AG04450 (cell line): ENCODE data around the gene ABCA2. TPM values are rescaled to one million over a fixed set of nuclear protein-coding genes. Genes with fewer than 3 reads are reported as not detected.

Experiments
- CTCF ChIA-PET: fragments of 300-600, 350-600 bp; formaldehyde crosslinking; extraction: SDS; loops from one replicate; lab custom pipeline; 2022; ENCODE audit warnings: antibody characterized with exemption, inconsistent platforms; lab: Charles Lee
- POLR2A ChIA-PET: fragments of 350-600 bp; formaldehyde crosslinking; extraction: SDS; loops from one replicate; lab custom pipeline; 2021; ENCODE audit warnings: antibody characterized with exemption, inconsistent platforms; lab: Yijun Ruan, JAX
- DNase-seq: peaks from one replicate; pipeline ENCODE4 v3.0.0-alpha.2; 2011; ENCODE audit warnings: low read depth, low spot score
- H3K27ac ChIP-seq: one replicate; pipeline ENCODE4 v1.5.1; 2012; ENCODE audit warnings: low read depth, low read length, control low read depth
- H3K27me3 ChIP-seq: one replicate; pipeline ENCODE4 v1.6.0; 2012; ENCODE audit warnings: low read length; ENCODE audit not compliant: control insufficient read depth, insufficient read depth
- H3K4me3 ChIP-seq: 2 replicates; pipeline ENCODE4 v1.5.1; 2011; ENCODE audit warnings: mild to moderate bottlenecking, low read depth, low read length, control low read depth
- H3K9me3 ChIP-seq: 2 replicates; pipeline ENCODE4 v1.5.1; 2012; ENCODE audit warnings: low read length; ENCODE audit not compliant: control insufficient read depth, insufficient read depth
- polyA plus RNA-seq: library from polyadenylated mRNA; depleted of rRNA; stranded (reverse); fragments of >200 nt; gene quantifications from 2 replicates; pipeline ENCODE4 v1.2.3, GENCODE V29; 2011
- TF ChIP-seq, protein P1 (sequence below): IDR thresholded peaks from 2 replicates; pipeline ENCODE4 v1.5.1; 2011; ENCODE audit warnings: low read depth, low read length, control low read depth, inconsistent platforms

The ABCA2 gene
- polyA plus RNA-seq, 1 experiment = 4.7 TPM

DNA sequence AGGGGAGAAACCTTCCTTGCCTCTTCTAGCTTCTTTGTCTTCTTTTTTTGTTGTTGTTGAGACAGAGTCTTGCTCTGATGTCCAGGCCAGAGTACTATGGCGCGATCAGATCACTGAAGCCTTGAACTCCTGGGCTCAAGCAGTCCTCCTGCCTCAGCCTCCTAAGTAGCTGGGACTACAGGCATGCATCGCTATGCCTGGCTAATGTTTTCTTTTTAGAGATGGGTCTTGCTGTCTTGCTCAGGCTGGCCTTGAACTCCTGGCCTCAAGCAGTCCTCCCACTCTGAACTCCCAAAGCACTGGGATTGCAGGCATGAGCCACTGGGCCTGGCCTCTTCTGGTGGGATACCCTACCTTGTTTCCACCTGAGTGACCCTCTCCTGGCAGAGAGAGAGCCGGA lies 39.2 kb downstream of the ABCA2 start:
- Histone ChIP-seq H3K9me3 (peaks cover 12% of the 10 kb centered on the region), H3K27ac (no peak overlapping the region), H3K4me3 (no peak overlapping the region), H3K27me3 (peaks cover 31% of the 10 kb centered on the region)
- DNase-seq = no peak
- TF ChIP-seq, protein P1, sequence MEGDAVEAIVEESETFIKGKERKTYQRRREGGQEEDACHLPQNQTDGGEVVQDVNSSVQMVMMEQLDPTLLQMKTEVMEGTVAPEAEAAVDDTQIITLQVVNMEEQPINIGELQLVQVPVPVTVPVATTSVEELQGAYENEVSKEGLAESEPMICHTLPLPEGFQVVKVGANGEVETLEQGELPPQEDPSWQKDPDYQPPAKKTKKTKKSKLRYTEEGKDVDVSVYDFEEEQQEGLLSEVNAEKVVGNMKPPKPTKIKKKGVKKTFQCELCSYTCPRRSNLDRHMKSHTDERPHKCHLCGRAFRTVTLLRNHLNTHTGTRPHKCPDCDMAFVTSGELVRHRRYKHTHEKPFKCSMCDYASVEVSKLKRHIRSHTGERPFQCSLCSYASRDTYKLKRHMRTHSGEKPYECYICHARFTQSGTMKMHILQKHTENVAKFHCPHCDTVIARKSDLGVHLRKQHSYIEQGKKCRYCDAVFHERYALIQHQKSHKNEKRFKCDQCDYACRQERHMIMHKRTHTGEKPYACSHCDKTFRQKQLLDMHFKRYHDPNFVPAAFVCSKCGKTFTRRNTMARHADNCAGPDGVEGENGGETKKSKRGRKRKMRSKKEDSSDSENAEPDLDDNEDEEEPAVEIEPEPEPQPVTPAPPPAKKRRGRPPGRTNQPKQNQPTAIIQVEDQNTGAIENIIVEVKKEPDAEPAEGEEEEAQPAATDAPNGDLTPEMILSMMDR = no peak
- ChIA-PET CTCF (interaction anchor here (1.1 to 1.4 kb wide), 2 partner anchors 46 to 248 kb away, joined by 3 read pairs; no protein-coding TSS in a partner anchor), POLR2A (no interaction called here)

DNA sequence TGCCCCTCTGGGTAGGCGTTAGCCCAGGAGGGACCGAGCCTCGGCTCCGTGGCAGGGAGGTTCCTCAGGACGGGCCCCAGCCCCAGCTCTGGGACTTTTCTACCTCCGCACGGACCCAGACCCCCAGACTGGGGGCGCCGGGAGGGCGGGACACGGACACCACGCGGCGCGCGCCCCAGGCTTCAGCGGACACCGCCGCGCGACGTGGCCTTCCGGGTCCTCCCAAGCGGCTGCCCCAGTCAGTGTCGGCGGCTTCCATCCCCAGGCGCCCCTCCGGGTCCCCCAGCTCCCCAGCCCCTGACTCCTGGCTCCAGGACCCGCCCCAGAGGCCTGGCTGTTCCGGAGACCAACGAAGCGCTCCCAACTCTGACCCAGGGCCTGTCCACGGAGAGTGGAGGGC lies 42.2 kb downstream of the ABCA2 start:
- no peak for DNase-seq
- ChIA-PET POLR2A (no interaction called here), CTCF (no interaction called here)
- Histone ChIP-seq H3K27me3 (peaks cover 43% of the 10 kb centered on the region), H3K9me3 (peaks cover 7% of the 10 kb centered on the region), H3K4me3 (no peak overlapping the region), H3K27ac (no peak overlapping the region)
- TF ChIP-seq, protein P1 = no peak

DNA sequence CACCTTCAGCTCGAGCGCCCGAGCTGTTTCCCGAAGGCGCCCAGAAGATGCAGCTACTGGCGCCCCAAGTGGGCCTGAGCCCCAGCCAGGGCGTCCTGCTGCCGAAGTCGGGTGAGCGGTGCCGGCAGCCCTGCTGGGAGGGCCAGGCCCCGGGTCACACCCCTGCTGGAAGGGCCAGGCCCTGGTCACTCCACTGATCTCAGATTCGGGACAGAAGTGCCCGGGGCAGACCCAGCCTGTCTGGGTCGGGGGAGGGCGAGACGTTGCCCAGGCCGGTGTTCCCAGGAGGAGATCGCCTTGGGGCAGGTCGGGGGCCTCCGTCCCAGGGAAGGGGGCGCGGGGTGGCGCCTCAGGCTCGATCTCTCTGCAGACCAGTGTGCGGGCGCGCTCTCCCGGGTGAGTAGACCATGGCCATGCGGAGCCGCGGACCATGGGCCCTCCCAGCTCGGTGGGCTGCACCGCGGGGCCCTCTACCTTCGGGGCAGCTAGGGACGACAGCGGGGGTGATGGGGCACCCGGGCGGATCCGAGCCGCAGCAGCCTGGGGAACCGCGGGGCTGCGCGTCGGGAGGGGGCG lies 42.9 kb downstream of the ABCA2 start:
- no peak for DNase-seq
- CTCF ChIA-PET = interaction anchor here (0.5 kb wide), 1 partner anchor 101 kb away, joined by 3 read pairs; no protein-coding TSS in a partner anchor
- H3K4me3 ChIP-seq = no peak overlapping the region
- TF ChIP-seq, protein P1 = no peak
- POLR2A ChIA-PET = interaction anchor here (0.6 kb wide), 1 partner anchor 143 kb away, joined by 3 read pairs; the partner anchor contains the start of gene AJM1
- peaks cover 43% of the 10 kb centered on the region for H3K27me3 ChIP-seq
- H3K9me3 ChIP-seq = peaks cover under 1% of the 10 kb centered on the region
- H3K27ac ChIP-seq = no peak overlapping the region

DNA sequence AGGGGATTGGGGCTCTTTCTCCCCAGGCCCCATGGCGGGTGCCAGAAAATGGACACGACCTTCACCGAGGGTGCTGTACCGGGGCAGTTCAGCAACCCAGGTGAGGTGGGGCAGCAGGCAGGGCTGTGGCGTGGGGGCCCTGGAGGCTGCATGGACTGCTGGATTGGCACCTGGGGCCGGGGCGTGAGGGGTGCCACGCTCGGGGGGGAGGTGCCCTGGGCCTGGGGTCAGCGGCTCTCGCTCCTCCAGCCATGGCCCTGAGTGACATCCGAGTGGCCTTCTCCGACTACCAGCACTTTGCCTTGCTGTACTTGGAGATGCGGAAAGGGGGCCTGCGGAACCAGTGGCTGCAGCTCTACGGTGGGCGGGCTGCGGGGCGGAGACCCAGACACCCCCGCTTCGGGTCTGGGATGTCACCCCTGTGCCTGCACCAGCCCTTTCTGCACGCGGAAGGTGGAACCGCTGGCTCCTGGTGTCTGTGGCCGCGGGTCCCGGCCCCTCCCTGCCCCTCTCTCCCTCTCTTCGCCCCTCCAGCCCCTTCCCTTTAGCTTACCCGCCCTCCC lies 43.5 kb downstream of the ABCA2 start:
- Histone ChIP-seq H3K9me3 (no peaks in the 10 kb centered on the region; the same call in 1 of the 2 replicates), H3K4me3 (no peak overlapping the region), H3K27ac (no peak overlapping the region), H3K27me3 (peaks cover 42% of the 10 kb centered on the region)
- TF ChIP-seq, protein P1 = no peak
- CTCF ChIA-PET = interaction anchor here (0.5 kb wide), 1 partner anchor 101 kb away, joined by 3 read pairs; no protein-coding TSS in a partner anchor
- POLR2A ChIA-PET = interaction anchor here (0.6 kb wide), 1 partner anchor 142 kb away, joined by 3 read pairs; the partner anchor contains the start of gene AJM1
- DNase-seq = no peak
